CD4-positive, alpha-beta T cell (primary cell): ENCODE results near the gene RNF144B. TPM values are rescaled to one million over a fixed set of nuclear protein-coding genes. Genes with fewer than 3 reads are reported as not detected.
A peak's percentile ranks its signal among the peaks of the same experiment; 100 is the strongest.

Experiments used
- ATAC-seq: fragments of 200-7000 bp; cut with Tn5 transposase; one replicate; pipeline ENCODE4 v1.10.0; 2022; ENCODE audit warnings: mild to moderate bottlenecking; ENCODE audit not compliant: poor library complexity
- CTCF ChIA-PET: fragments of 350-600 bp; sonication (Branson Sonifier 250); formaldehyde crosslinking; loops from one replicate; lab custom pipeline; 2021; ENCODE audit warnings: antibody characterized with exemption, inconsistent platforms; lab: Charles Lee
- POLR2A ChIA-PET: fragments of 350-600 bp; sonication (Branson Sonifier 250); formaldehyde crosslinking; loops from one replicate; lab custom pipeline; 2021; ENCODE audit warnings: antibody characterized with exemption, inconsistent platforms; lab: Charles Lee
- DNase-seq, 14 experiments: peaks; one replicate each; pipeline ENCODE4 v3.0.0-alpha.2; 2013 to 2020; ENCODE audit warnings: mixed read lengths in 2 of 14
- H3K27ac ChIP-seq, 2 donors: one replicate each; pipeline versions ENCODE4 v1.5.1 to v1.7.0; 2013; ENCODE audit warnings: low read length in 2 of 2, low read depth in 1 of 2, mild to moderate bottlenecking in 1 of 2
- H3K27me3 ChIP-seq, 2 experiments: 1 replicate in 1 of 2; 2 replicates in 1 of 2; pipeline versions ENCODE4 v1.6.1 to v1.7.0; 2013; ENCODE audit warnings: low read length in 2 of 2, control low read depth in 1 of 2, mild to moderate bottlenecking in 1 of 2, moderate library complexity in 1 of 2; ENCODE audit not compliant: insufficient read depth in 2 of 2, control insufficient read depth in 1 of 2
- H3K36me3 ChIP-seq: one replicate; pipeline ENCODE4 v1.6.1; 2013; ENCODE audit warnings: low read length, control low read depth; ENCODE audit not compliant: insufficient read depth
- H3K4me1 ChIP-seq: one replicate; pipeline ENCODE4 v1.6.1; 2013; ENCODE audit warnings: low read length, control low read depth; ENCODE audit not compliant: insufficient read depth
- H3K4me3 ChIP-seq: one replicate; pipeline ENCODE4 v1.5.1; 2013; ENCODE audit warnings: mild to moderate bottlenecking, low read length, moderate library complexity
- H3K9me3 ChIP-seq, 2 experiments: 1 replicate in 1 of 2; 2 replicates in 1 of 2; pipeline versions ENCODE4 v1.6.1 to v1.7.0; 2013; ENCODE audit warnings: low read length in 2 of 2, mild to moderate bottlenecking in 2 of 2, control low read depth in 1 of 2, moderate library complexity in 1 of 2; ENCODE audit not compliant: control insufficient read depth in 1 of 2, insufficient read depth in 1 of 2
- H3K27ac Mint-ChIP-seq: one replicate; pipeline ENCODE4 v1.8.0; 2020; ENCODE audit warnings: mixed read lengths
- H3K27me3 Mint-ChIP-seq: one replicate; pipeline ENCODE4 v1.8.0; 2021; ENCODE audit warnings: mixed read lengths
- H3K36me3 Mint-ChIP-seq: one replicate; pipeline ENCODE4 v1.8.0; 2021; ENCODE audit warnings: low read depth, mixed read lengths
- H3K4me1 Mint-ChIP-seq: one replicate; pipeline ENCODE4 v1.8.0; 2021; ENCODE audit warnings: low read depth, mixed read lengths
- H3K4me3 Mint-ChIP-seq: one replicate; pipeline ENCODE4 v1.8.0; 2020; ENCODE audit warnings: mild to moderate bottlenecking, mixed read lengths
- H3K9me3 Mint-ChIP-seq: one replicate; pipeline ENCODE4 v1.8.0; 2020; ENCODE audit warnings: mixed read lengths
- CTCF ChIP-seq: fragments of 200-600 bp; IDR thresholded peaks from one replicate; pipeline ENCODE4 v1.8.0; 2022; ENCODE audit warnings: antibody characterized with exemption, mild to moderate bottlenecking
- intact Hi-C, 2 experiments: fragments of 100-400 bp; cut with DNase I in 1 of 2; cut with micrococcal nuclease in 1 of 2; formaldehyde crosslinking; loops; one replicate each; pipeline versions ENCODE4 v1.15.1 to v1.9.0; 2023 to 2025; cut with DNase I, micrococcal nuclease
- total RNA-seq, 174 experiments: library from RNA in 2 of 174; stranded (reverse) in 2 of 174; gene quantifications; one replicate each; pipeline ENCODE4 v1.2.3 and lab custom pipeline; 2021 to 2026

Gene RNF144B
- total RNA-seq, 2 experiments from 2014 or later: 2.3 to 3.5 TPM

GRCh38 chr6:18473755-18474154 lies 86.6 kb downstream of the RNF144B start:
- ChIA-PET POLR2A (no interaction called here), CTCF (no interaction called here)
- Mint-ChIP-seq H3K36me3 (no peaks in the 10 kb centered on the region), H3K4me1 (no peaks in the 10 kb centered on the region), H3K27ac (no peak overlapping the region), H3K27me3 (no peaks in the 10 kb centered on the region), H3K4me3 (no peak overlapping the region), H3K9me3 (no peaks in the 10 kb centered on the region)
- no peaks in the 10 kb centered on the region for H3K4me1 ChIP-seq
- H3K4me3 ChIP-seq: no peak overlapping the region
- ATAC-seq (no peak), DNase-seq (peak in 2 of 14 experiments; percentile 7 to 12)
- H3K27me3 ChIP-seq: no peaks in the 10 kb centered on the region
- intact Hi-C loops: no loop called here
- H3K36me3 ChIP-seq: no peaks in the 10 kb centered on the region
- no peak overlapping the region for H3K27ac ChIP-seq
- no peaks in the 10 kb centered on the region for H3K9me3 ChIP-seq
- no peak for TF ChIP-seq CTCF

DNA sequence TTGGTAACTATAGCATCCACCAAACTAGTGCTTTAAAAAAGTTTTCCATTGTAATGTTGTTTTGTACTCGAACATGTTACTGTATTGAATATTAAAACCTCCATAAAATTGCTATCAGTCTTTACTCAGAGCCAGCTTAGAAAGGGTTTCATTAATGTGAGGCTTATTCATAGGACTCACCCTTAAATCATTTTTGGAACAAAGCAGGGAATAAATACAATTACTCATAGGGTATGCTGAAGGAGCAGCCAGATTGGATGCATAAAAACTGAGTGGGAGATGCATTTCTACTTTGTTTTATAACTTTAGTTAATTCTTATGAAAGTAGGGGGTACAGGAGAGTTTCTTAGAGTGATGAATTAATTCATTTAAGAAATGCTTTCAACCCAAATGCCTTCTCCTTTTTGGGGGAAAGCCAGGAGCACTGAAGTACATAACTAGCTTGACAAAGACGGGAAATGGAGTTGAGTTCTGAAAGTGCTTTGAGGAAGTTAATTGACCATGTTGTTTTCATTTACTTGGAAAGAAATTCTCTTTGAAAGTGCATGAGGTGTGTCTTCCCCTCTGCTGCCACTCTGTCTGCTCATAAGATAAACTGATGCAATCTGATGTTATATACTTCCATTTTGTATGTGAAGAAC lies 90.3 kb downstream of the RNF144B start:
- Histone ChIP-seq H3K9me3 (no peaks in the 10 kb centered on the region), H3K27me3 (no peaks in the 10 kb centered on the region), H3K4me3 (no peak overlapping the region), H3K4me1 (no peaks in the 10 kb centered on the region), H3K27ac (no peak overlapping the region), H3K36me3 (no peaks in the 10 kb centered on the region)
- ChIA-PET CTCF (no interaction called here), POLR2A (no interaction called here)
- H3K36me3 Mint-ChIP-seq: no peaks in the 10 kb centered on the region
- ATAC-seq (no peak), DNase-seq (peak in 3 of 14 experiments; percentile 5 to 24 (median 15))
- intact Hi-C loops: no loop called here
- H3K9me3 Mint-ChIP-seq: no peaks in the 10 kb centered on the region
- no peak overlapping the region for H3K4me3 Mint-ChIP-seq
- no peak overlapping the region for H3K27ac Mint-ChIP-seq
- no peaks in the 10 kb centered on the region for H3K27me3 Mint-ChIP-seq
- TF ChIP-seq CTCF: no peak
- H3K4me1 Mint-ChIP-seq: no peaks in the 10 kb centered on the region

DNA sequence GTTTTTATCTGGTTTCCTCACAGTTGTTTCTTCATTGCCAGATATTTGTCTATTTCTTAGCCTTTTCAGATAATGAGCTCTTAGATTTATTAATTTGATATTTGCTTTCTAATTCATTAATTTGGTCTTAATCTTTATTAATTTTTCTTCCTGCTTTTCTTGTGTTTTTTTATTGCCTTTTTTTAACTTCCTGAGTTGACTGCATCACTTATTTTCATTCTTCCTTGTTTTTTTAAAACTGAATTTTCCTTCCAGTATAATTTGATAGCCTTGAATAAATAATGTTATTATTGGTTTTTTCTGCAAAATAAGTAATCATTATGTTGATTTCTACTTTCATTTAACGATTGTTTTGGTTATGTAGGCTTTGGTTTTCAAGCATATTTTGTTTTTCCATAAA lies 91.5 kb downstream of the RNF144B start:
- H3K4me3 Mint-ChIP-seq: no peak overlapping the region
- no peaks in the 10 kb centered on the region for H3K9me3 Mint-ChIP-seq

More for the DNA sequence above, 91.5 kb downstream of the RNF144B start:
- H3K36me3 ChIP-seq: no peaks in the 10 kb centered on the region
- H3K9me3 ChIP-seq: no peaks in the 10 kb centered on the region
- ATAC-seq (no peak), DNase-seq (no peak)
- no peak for TF ChIP-seq CTCF
- Mint-ChIP-seq H3K27ac (no peak overlapping the region), H3K36me3 (no peaks in the 10 kb centered on the region), H3K4me1 (no peaks in the 10 kb centered on the region), H3K27me3 (peaks cover 8% of the 10 kb centered on the region)
- CTCF ChIA-PET: no interaction called here
- H3K27me3 ChIP-seq: no peaks in the 10 kb centered on the region
- intact Hi-C loops: no loop called here
- no peak overlapping the region for H3K27ac ChIP-seq
- H3K4me1 ChIP-seq: no peaks in the 10 kb centered on the region
- POLR2A ChIA-PET: no interaction called here
- H3K4me3 ChIP-seq: no peak overlapping the region
